NCI-H2196 (cell line): ENCODE measurements around the gene FOXP2.
"Not testable (repeated sequence)": the region's sequence is repeated elsewhere in the genome, so short reads cannot be mapped to it uniquely, and the experiment has no call there.

Experiments
- DNase-seq: peaks from one replicate; lab custom pipeline; 2025; ENCODE audit not compliant: unreplicated experiment; lab: John Stamatoyannopoulos, UW

FOXP2 gene

GRCh38 chr7:114419441-114420272, 5.0 kb downstream of the FOXP2 start:
- DNase-seq, result no peak

GRCh38 chr7:114422507-114423501, 8.2 kb downstream of the FOXP2 start:
- DNase-seq, result no peak

GRCh38 chr7:114426382-114426781, 11.8 kb downstream of the FOXP2 start:
- DNase-seq, result no peak

DNA sequence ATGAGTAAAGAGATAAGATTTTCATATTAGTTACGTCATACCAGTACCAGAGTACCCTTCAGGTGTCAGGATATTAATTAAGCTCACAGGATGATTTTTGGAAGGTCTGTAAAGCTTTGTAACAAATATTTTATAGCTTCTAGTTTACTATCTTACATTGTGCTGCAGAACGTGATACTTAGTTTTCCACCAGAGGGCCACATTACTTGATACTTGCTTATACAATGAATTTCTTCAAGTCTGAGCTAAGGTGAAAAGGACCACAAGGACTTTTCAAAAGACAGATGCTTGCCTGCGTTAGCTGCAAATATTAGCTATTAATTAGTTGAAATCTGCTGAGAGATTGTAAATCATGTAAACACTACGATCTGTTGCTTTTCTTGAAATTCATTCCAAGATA, 12.2 kb downstream of the FOXP2 start:
- no peak for DNase-seq

GRCh38 chr7:114428211-114428610, 13.6 kb downstream of the FOXP2 start:
- DNase-seq, result no peak

DNA sequence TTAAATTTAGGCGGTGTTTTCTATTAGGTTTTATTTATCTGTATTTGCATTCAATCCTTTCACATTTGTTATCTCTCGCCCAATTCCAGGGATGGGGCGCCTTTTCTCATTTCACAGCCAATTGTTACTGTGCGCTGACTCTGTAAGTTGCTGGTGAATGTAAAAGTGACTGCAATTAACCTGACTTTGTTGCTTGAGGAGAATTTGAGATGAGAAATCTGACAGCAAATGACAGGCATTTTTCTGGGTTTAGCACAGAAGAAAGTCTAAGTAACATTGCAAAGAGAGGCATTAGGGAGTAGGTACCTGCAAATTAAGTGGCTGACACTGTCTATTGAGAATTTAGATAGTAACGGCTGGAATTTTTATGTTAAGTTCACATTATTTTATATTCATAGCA, 16.6 kb downstream of the FOXP2 start:
- no peak for DNase-seq

DNA sequence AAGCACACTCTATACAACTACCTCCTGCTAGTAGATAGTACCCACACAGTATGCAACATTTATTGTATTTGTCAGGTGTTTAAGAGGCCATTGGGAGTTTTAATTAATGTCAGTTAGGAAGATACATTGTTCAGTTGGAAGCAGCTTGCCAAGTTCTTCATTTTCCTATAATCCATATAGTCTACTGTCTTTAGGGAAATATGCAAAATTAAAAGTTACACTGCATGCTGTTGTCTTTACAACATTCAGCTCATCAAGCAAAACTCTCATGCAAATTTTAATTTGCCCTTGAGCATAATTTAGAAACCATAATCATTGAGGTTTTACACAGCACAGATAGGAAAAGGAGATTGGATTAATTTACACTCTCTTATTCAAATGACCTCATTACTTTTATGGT, 17.4 kb downstream of the FOXP2 start:
- DNase-seq, result no peak

DNA sequence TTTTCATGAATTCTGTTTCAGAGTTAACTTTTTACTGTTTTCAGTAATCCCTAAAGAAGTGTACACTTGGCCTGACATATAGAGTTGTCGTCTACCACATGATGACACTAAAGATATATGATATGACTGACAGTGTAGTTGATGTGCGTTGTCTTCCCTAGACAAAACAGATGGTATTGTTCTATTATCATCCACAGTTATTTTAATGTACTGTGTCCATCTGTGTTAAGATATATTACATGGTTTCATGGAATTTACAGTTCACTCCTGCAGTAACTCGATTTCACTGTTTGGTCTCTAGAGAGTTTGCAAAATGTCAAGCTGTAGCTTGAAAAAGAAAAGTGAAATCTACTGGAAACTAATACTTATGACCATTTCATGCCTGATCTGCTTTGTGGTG, 18.1 kb downstream of the FOXP2 start:
- no peak for DNase-seq

DNA sequence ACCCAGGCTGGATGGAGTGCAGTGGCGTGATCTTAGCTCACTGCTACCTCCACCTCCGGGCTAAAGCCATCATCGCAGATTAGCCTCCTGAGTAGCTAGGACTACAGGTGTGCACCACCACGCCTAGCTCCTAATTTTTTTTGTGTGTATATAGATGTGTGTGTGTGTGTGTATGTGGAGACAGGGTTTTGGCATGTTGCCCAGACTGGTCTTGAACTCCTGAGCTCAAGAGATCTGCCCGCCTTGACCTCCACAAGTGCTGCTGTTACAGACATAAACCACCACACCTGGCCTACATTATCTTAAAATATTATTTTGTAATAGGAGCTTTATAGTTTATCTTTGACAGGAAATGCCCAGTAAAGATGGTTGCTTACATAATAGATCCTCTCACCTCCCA, 25.0 kb downstream of the FOXP2 start:
- DNase-seq, result no peak

- not testable (repeated sequence) for DNase-seq
These were observed 26.3 kb downstream of the FOXP2 start for GRCh38 chr7:114440927-114441326.

DNA sequence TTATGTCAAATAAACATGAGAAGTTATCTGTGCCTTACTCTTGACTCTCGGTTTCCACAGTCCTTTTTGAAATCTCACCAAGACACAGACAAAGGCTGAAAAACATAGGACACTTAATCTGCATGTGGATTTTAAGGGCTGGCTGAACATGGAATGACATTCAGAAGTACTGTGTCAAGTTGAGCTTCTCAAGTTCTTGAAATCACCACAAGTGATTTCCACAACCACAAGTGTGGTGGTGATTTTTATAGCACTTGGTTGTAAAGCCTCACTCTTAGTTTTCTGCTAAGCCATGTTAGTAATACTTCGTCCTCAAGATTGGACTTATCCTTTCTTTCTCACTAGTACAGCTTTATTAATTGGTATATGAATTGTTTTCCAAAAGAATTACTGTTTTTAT, 29.6 kb downstream of the FOXP2 start:
- no peak for DNase-seq

DNA sequence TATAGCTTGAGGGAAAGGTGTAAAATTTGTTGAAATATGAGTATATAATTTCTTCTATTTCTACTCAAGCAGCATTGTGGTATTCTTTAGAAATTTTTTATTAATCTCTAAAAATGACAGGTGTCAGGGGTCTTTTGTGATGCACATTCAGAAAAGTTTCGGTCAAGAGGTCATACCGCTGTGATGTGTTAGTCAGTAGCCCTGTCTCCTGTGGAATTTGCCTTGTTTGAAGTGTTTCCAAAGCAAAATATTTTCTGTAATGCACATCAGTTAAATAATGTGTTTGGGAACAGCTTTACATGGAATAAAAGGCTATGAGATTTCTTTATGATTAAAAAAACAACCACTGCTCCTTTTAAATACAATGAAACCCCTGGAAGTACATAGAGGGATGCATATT, 35.8 kb downstream of the FOXP2 start:
- no peak for DNase-seq

GRCh38 chr7:114459574-114459973, 45.0 kb downstream of the FOXP2 start:
- DNase-seq, result no peak

DNA sequence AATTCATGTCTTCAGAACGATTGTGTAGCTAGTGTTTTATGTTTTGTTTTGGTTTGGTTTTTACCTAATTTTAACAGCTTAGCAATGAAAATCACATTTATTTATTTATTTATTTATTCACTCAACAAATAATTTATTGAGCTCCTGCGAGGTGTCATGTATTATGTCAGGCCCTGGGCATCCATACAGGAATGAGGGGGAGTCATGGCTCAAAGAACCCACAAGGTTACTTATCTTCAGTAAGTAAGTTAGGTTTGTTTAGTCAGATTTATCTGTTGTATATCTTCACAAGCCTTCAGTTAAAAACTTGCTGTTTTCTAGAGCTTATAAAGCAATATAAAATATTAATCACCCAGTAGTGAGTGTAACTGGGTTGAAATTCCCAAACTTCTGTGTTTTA, 45.4 kb downstream of the FOXP2 start:
- no peak for DNase-seq

DNA sequence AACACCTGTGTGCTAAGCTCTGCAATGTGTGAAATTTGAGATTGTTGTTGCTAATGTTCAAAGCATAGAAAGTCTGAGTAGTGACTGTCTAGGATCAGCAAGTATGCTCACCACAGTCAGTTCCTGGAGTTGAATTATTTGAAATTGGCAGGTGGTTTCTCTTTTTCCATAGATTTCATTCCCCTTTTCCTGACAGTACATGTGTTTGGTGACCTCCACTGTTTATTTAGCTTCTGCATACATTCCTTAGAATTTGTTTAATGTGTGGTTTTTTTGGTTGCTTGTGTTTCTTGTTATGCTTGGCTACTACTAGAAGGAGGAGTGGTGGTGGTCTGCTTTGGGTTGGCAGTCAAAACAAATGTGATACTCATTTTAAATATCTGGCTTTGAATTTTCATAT, 52.3 kb downstream of the FOXP2 start:
- no peak for DNase-seq

- DNase-seq, result no peak
These were observed 54.2 kb downstream of the FOXP2 start for GRCh38 chr7:114468844-114469243.

DNA sequence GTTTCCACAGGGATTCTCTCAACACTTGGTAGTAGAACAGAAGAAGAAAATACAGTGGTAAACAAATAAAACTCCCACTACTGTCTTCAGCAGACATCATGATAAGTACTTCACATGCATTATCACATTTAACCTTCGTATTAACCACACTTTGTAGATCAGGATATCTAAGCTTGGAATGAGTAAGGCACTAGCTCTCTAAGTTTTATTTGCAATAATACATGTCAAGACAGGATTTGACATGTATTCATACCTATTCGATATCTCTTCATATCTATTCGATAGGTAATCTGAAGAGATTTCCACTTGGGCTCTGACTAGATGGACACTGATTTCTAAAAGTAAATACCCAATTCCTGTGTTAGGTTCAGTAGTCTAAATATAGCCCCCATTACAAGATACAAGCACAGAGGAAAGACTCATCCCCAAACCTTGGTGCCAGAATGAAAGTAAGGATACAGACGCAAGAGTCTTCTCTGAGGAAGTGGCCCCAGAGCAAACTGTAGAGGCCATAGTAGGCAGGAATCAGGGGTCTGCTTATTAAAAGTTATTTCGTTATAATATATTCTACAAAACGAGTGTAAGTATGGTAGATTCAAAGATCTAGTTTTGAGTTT, 58.4 kb downstream of the FOXP2 start:
- DNase-seq, result no peak

DNA sequence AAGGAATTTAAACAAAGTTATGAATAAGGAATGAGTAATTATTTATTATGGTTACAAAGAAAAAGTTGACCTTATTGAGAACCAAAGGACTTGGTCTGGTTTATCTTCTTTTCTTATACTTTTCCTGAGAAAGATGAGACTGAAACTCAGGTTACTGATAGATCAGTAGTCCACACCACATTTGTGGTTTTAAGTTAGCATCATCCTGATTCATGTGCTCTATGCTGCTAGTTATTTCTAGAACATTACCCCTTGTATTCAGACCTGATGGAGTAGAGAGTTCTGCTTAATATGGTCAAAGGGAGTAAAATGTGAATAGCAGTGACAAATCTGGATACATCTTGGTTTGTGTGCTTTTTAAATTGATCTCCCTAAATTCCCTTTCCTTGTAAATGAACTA, 63.8 kb downstream of the FOXP2 start:
- no peak for DNase-seq

GRCh38 chr7:114481999-114482398, 67.4 kb downstream of the FOXP2 start:
- DNase-seq, result no peak

DNA sequence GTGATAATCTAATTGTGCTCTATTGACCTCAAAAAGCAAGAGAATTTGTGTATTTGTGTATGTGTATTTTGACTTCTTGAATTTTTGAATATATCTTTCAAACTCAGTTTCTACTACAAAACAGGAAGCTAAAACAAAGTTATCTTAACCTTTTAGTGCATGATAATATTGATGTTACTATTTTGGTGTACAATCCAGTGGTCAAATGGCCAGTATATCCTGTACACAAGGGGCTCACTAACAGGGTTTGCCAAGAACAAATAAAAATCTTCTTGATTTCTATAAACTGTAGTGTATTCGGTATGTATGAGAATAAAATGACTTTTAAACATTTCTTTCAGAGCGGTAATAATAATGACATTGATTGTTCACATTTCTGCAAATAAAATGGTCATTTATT, 69.6 kb downstream of the FOXP2 start:
- DNase-seq, result no peak

- no peak for DNase-seq
These were observed 72.6 kb downstream of the FOXP2 start for GRCh38 chr7:114487174-114487573.

DNA sequence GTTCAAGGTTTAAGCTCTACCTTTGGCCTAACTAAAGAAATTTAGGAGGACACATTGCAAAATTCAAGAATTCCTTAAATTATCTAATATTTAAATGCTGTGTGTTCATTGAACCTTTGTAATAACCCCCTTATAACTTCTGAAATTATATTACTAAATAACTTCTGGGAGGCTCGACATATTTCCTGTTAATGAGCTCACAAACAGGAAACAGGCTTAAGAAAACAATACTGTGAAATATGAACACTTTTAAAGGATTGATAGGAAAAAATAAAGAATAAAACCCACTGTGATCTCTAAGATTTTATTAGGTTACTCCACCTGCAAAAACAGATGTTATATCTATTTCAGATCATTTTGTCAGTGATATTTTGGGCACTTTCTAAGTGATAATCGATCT, 74.1 kb downstream of the FOXP2 start:
- no peak for DNase-seq
